Caco-2 (cell line): ENCODE results near the gene HOXA2. TPM values are rescaled to one million over a fixed set of nuclear protein-coding genes. Genes with fewer than 3 reads are reported as not detected.

Experiments used
- BruUV-seq: library from RNA; stranded (reverse); fragments of 400-500 nt; replicated peaks from 2 replicates; lab custom pipeline; 2021; lab: Mats Ljungman, UMichigan
- CTCF ChIA-PET: fragments of 300-600 bp; sonication (Branson Sonifier 250); formaldehyde crosslinking; loops from one replicate; lab custom pipeline; 2022; ENCODE audit warnings: antibody characterized with exemption; lab: Charles Lee
- POLR2A ChIA-PET: fragments of 300-600 bp; sonication (Branson Sonifier 250); formaldehyde crosslinking; loops from one replicate; lab custom pipeline; 2022; ENCODE audit warnings: antibody characterized with exemption; lab: Charles Lee
- DNase-seq, 2 experiments: peaks; one replicate each; pipeline versions ENCODE4 v3.0.0 to v3.0.0-alpha.2; 2020 to 2022
- H3K27me3 ChIP-seq: replicated peaks from 2 replicates; pipeline ENCODE4 v1.6.0; 2011; ENCODE audit warnings: low read length; ENCODE audit not compliant: control insufficient read depth, insufficient read depth
- H3K36me3 ChIP-seq: 2 replicates; pipeline ENCODE4 v1.5.1; 2011; ENCODE audit warnings: low read length; ENCODE audit not compliant: control insufficient read depth, insufficient read depth
- H3K4me1 ChIP-seq: fragments of 250-450 bp; sonication (Bioruptor Pico); 2 replicates; pipeline ENCODE4 v1.5.1; 2020; ENCODE audit warnings: mild to moderate bottlenecking
- H3K4me3 ChIP-seq: 2 replicates; pipeline ENCODE4 v1.5.1; 2011; ENCODE audit warnings: low read depth, mild to moderate bottlenecking, control low read depth, low read length
- H3K9me3 ChIP-seq: fragments of 250-450 bp; sonication (Bioruptor Pico); 2 replicates; pipeline ENCODE4 v1.5.1; 2020; ENCODE audit warnings: mild to moderate bottlenecking, moderate library complexity
- H3K27ac Mint-ChIP-seq: one replicate; pipeline ENCODE4 v1.8.0; 2022; ENCODE audit warnings: mixed read lengths; ENCODE audit not compliant: unreplicated experiment
- H3K27me3 Mint-ChIP-seq: one replicate; pipeline ENCODE4 v1.8.0; 2022; ENCODE audit warnings: mixed read lengths; ENCODE audit not compliant: insufficient read depth, unreplicated experiment
- H3K36me3 Mint-ChIP-seq: one replicate; pipeline ENCODE4 v1.8.0; 2022; ENCODE audit warnings: mild to moderate bottlenecking, mixed read lengths; ENCODE audit not compliant: insufficient read depth, unreplicated experiment
- H3K4me1 Mint-ChIP-seq: one replicate; pipeline ENCODE4 v1.8.0; 2022; ENCODE audit warnings: low read depth, mixed read lengths; ENCODE audit not compliant: unreplicated experiment
- H3K4me3 Mint-ChIP-seq: one replicate; pipeline ENCODE4 v1.8.0; 2022; ENCODE audit warnings: mild to moderate bottlenecking, moderate library complexity, mixed read lengths; ENCODE audit not compliant: unreplicated experiment
- H3K9me3 Mint-ChIP-seq: one replicate; pipeline ENCODE4 v1.8.0; 2022; ENCODE audit warnings: mixed read lengths; ENCODE audit not compliant: unreplicated experiment
- CTCF ChIP-seq, 2 experiments: fragments of 200-600 bp in 1 of 2; IDR thresholded peaks; 1 replicate in 1 of 2; 2 replicates in 1 of 2; pipeline versions ENCODE4 v1.5.1 to v1.8.0; 2011 to 2022; ENCODE audit warnings: antibody characterized with exemption in 1 of 2, control low read depth in 1 of 2, inconsistent platforms in 1 of 2, low read depth in 1 of 2, low read length in 1 of 2, mild to moderate bottlenecking in 1 of 2, moderate library complexity in 1 of 2; ENCODE audit not compliant: insufficient read depth in 1 of 2, severe bottlenecking in 1 of 2, unreplicated experiment in 1 of 2
- intact Hi-C: fragments of 100-400 bp; cut with micrococcal nuclease; formaldehyde crosslinking; loops from one replicate; pipeline ENCODE4 v1.10.0; 2022; ENCODE audit not compliant: unreplicated experiment
- total RNA-seq: library from RNA; stranded (reverse); gene quantifications from 2 replicates; pipeline ENCODE4 v1.2.3, GENCODE V29; 2022

The HOXA2 gene
- total RNA-seq, 1 experiment from 2014 or later, result 1.5 TPM

- CTCF ChIA-PET, result no interaction called here
- Mint-ChIP-seq H3K36me3 (no peaks in the 10 kb centered on the region), H3K27me3 (peaks cover 2% of the 10 kb centered on the region), H3K4me3 (no peak overlapping the region), H3K9me3 (no peaks in the 10 kb centered on the region), H3K27ac (no peak overlapping the region), H3K4me1 (peaks cover 5% of the 10 kb centered on the region)
- Histone ChIP-seq H3K4me1 (peaks cover 3% of the 10 kb centered on the region; the same call in 1 of the 2 replicates), H3K36me3 (no peaks in the 10 kb centered on the region), H3K27me3 (no peaks in the 10 kb centered on the region), H3K9me3 (no peaks in the 10 kb centered on the region), H3K4me3 (no peak overlapping the region)
- intact Hi-C loops, result no loop called here
- no TSS peak for BruUV-seq
- TF ChIP-seq CTCF (IDR thresholded peaks at IDR 0.05; ENCODE audit: insufficient read depth in 1 of 2, low read depth in 1 of 2, low read length in 1 of 2, severe bottlenecking in 1 of 2, unreplicated experiment in 1 of 2), result no peak
- POLR2A ChIA-PET, result no interaction called here
- DNase-seq, result no peak
Observed at GRCh38 chr7:27064159-27064558, 38.3 kb downstream of the HOXA2 start.

GRCh38 chr7:27062946-27063345, 39.5 kb downstream of the HOXA2 start:
- Histone ChIP-seq H3K36me3 (no peaks in the 10 kb centered on the region), H3K9me3 (no peaks in the 10 kb centered on the region), H3K4me1 (peaks cover 3% of the 10 kb centered on the region; the same call in 1 of the 2 replicates), H3K27me3 (no peaks in the 10 kb centered on the region), H3K4me3 (no peak overlapping the region)
- POLR2A ChIA-PET, result no interaction called here
- intact Hi-C loops, result no loop called here
- Mint-ChIP-seq H3K27ac (no peak overlapping the region), H3K4me1 (peaks cover 5% of the 10 kb centered on the region), H3K27me3 (peaks cover 2% of the 10 kb centered on the region), H3K36me3 (no peaks in the 10 kb centered on the region), H3K9me3 (no peaks in the 10 kb centered on the region), H3K4me3 (no peak overlapping the region)
- CTCF ChIA-PET, result no interaction called here
- no TSS peak for BruUV-seq
- DNase-seq, result no peak
- no peak for TF ChIP-seq CTCF (IDR thresholded peaks at IDR 0.05; ENCODE audit: insufficient read depth in 1 of 2, low read depth in 1 of 2, low read length in 1 of 2, severe bottlenecking in 1 of 2, unreplicated experiment in 1 of 2)

GRCh38 chr7:27053153-27053552, 49.3 kb downstream of the HOXA2 start:
- Mint-ChIP-seq H3K4me3 (no peak overlapping the region), H3K36me3 (no peaks in the 10 kb centered on the region), H3K27me3 (no peaks in the 10 kb centered on the region), H3K4me1 (no peaks in the 10 kb centered on the region), H3K9me3 (no peaks in the 10 kb centered on the region), H3K27ac (no peak overlapping the region)
- no TSS peak for BruUV-seq
- no peak for TF ChIP-seq CTCF (IDR thresholded peaks at IDR 0.05; ENCODE audit: insufficient read depth in 1 of 2, low read depth in 1 of 2, low read length in 1 of 2, severe bottlenecking in 1 of 2, unreplicated experiment in 1 of 2)
- H3K36me3 ChIP-seq, result no peaks in the 10 kb centered on the region
- ChIA-PET POLR2A (no interaction called here), CTCF (no interaction called here)
- H3K4me1 ChIP-seq, result no peaks in the 10 kb centered on the region
- H3K9me3 ChIP-seq, result no peaks in the 10 kb centered on the region
- DNase-seq, result no peak
- H3K4me3 ChIP-seq, result no peak overlapping the region
- intact Hi-C loops, result no loop called here
- H3K27me3 ChIP-seq, result no peaks in the 10 kb centered on the region
